ENCODE results near the gene ABHD15. TPM values are rescaled to one million over a fixed set of nuclear protein-coding genes. Genes with fewer than 3 reads are reported as not detected.
A peak's percentile ranks its signal among the peaks of the same experiment; 100 is the strongest.

Gene ABHD15
- total RNA-seq, 1 experiment from 2014 or later = 10.5 TPM

GRCh38 chr17:29569245-29569950, 2.6 kb upstream of the ABHD15 start:
- CTCF ChIA-PET = interaction anchor here (0.5 to 0.9 kb wide), 2 partner anchors 47 to 197 kb away, joined by 3 read pairs; no protein-coding TSS in a partner anchor

GRCh38 chr17:29568331-29569244, 1.8 kb upstream of the ABHD15 start, which contains the start of gene TP53I13:
Gene TP53I13, plus strand, starts transcription at chr17:29568701. Its CDS starts 58 bp downstream, at chr17:29568759.
- DNase-seq = peak; percentile 92 to 93
- Mint-ChIP-seq H3K4me1 (ENCODE audit: low read depth, unreplicated experiment) (peaks cover 6% of the 10 kb centered on the region), H3K4me3 (ENCODE audit: unreplicated experiment) (peak within 1 kb of the TSS; percentile 97), H3K27ac (ENCODE audit: unreplicated experiment) (peak within 1 kb of the TSS; percentile 85), H3K9me3 (ENCODE audit: unreplicated experiment) (no peaks in the 10 kb centered on the region), H3K36me3 (ENCODE audit: insufficient read depth, unreplicated experiment) (peaks cover 25% of the 10 kb centered on the region), H3K27me3 (ENCODE audit: insufficient read depth, unreplicated experiment) (no peaks in the 10 kb centered on the region)
- intact Hi-C loops (cut with micrococcal nuclease; ENCODE audit: unreplicated experiment) = loop anchor here (1.0 kb wide), 1 partner anchor 23 kb away; no protein-coding TSS in a partner anchor
- Histone ChIP-seq H3K27me3 (replicated peaks; ENCODE audit: control insufficient read depth, insufficient read depth, low read length) (no peaks in the 10 kb centered on the region), H3K4me1 (peaks cover 10% of the 10 kb centered on the region; the same call in 1 of the 2 replicates), H3K4me3 (ENCODE audit: low read depth, low read length) (peak within 1 kb of the TSS; percentile 87), H3K36me3 (ENCODE audit: control insufficient read depth, insufficient read depth, low read length) (no peaks in the 10 kb centered on the region), H3K9me3 (no peaks in the 10 kb centered on the region)
- BruUV-seq (replicated peaks) = no TSS peak
- CTCF ChIA-PET = interaction anchor here (0.5 to 3.4 kb wide), 6 partner anchors 23 to 445 kb away, joined by 3 to 28 read pairs (median 3); partner anchors contain the start of gene ANKRD13B
- POLR2A ChIA-PET = no interaction called here
- TF ChIP-seq CTCF (IDR thresholded peaks at IDR 0.05; ENCODE audit: insufficient read depth in 1 of 2, low read depth in 1 of 2, low read length in 1 of 2, severe bottlenecking in 1 of 2, unreplicated experiment in 1 of 2) = no peak

More at GRCh38 chr17:29569245-29569950, 2.6 kb upstream of the ABHD15 start:
- no peaks in the 10 kb centered on the region for H3K27me3 ChIP-seq (replicated peaks; ENCODE audit: control insufficient read depth, insufficient read depth, low read length)
- intact Hi-C loops (cut with micrococcal nuclease; ENCODE audit: unreplicated experiment) = no loop called here
- Mint-ChIP-seq H3K27ac (ENCODE audit: unreplicated experiment) (no peak overlapping the region), H3K36me3 (ENCODE audit: insufficient read depth, unreplicated experiment) (peaks cover 31% of the 10 kb centered on the region), H3K4me1 (ENCODE audit: low read depth, unreplicated experiment) (peaks cover 6% of the 10 kb centered on the region), H3K27me3 (ENCODE audit: insufficient read depth, unreplicated experiment) (no peaks in the 10 kb centered on the region), H3K4me3 (ENCODE audit: unreplicated experiment) (peak overlapping the region; percentile 97), H3K9me3 (ENCODE audit: unreplicated experiment) (no peaks in the 10 kb centered on the region)
- POLR2A ChIA-PET = no interaction called here
- TSS peak; percentile 31 for BruUV-seq (replicated peaks)
- H3K9me3 ChIP-seq = no peaks in the 10 kb centered on the region
- H3K36me3 ChIP-seq (ENCODE audit: control insufficient read depth, insufficient read depth, low read length) = no peaks in the 10 kb centered on the region
- H3K4me3 ChIP-seq (ENCODE audit: low read depth, low read length) = peak overlapping the region; percentile 87
- DNase-seq = peak in 1 of 2 experiments; percentile 46
- no peak for TF ChIP-seq CTCF (IDR thresholded peaks at IDR 0.05; ENCODE audit: insufficient read depth in 1 of 2, low read depth in 1 of 2, low read length in 1 of 2, severe bottlenecking in 1 of 2, unreplicated experiment in 1 of 2)
- H3K4me1 ChIP-seq = peaks cover 8% of the 10 kb centered on the region

Measured in Caco-2 (cell line).